ENCODE data around the gene APLF. TPM values are rescaled to one million over a fixed set of nuclear protein-coding genes. Genes with fewer than 3 reads are reported as not detected.

Gene APLF
- total and polyA plus RNA-seq, 2 donors (not counting 3 experiments of a cell fraction or from before 2014, with no cell fraction given): 0.75 to 2.3 TPM

- Histone ChIP-seq H4K20me1 (replicated peaks; ENCODE audit: control insufficient read depth, extremely low read depth, insufficient read depth, low read length) (no peaks in the 10 kb centered on the region), H2AFZ (ENCODE audit: low read depth, low read length) (no peak overlapping the region), H3K4me3 (replicated peaks in 1 of 3; ENCODE audit: insufficient read depth in 1 of 3, low read depth in 1 of 3, low read length in 3 of 3) (no peak overlapping the region), H3K27me3 (ENCODE audit: control insufficient read depth in 2 of 2, insufficient read depth in 2 of 2, low read length in 2 of 2) (peaks cover 0 to 4% of the 10 kb centered on the region in 2 experiments), H3K4me1 (ENCODE audit: control insufficient read depth, extremely low read depth, insufficient read depth, low read length) (no peaks in the 10 kb centered on the region), H3K9ac (replicated peaks; ENCODE audit: extremely low read depth, insufficient read depth, low read length) (no peak overlapping the region), H3K27ac (ENCODE audit: insufficient read depth, low read depth, low read length) (no peak overlapping the region), H3K36me3 (ENCODE audit: control insufficient read depth in 2 of 2, extremely low read depth in 1 of 2, insufficient read depth in 2 of 2, low read length in 2 of 2) (no peaks in the 10 kb centered on the region), H3K9me3 (replicated peaks; ENCODE audit: control insufficient read depth, insufficient read depth, low read length) (no peaks in the 10 kb centered on the region), H3K79me2 (ENCODE audit: control insufficient read depth, insufficient read depth, low read length) (no peaks in the 10 kb centered on the region), H3K9me1 (replicated peaks; ENCODE audit: control insufficient read depth, extremely low read depth, insufficient read depth, low read length) (no peaks in the 10 kb centered on the region), H3K4me2 (ENCODE audit: insufficient read depth, low read length) (no peak overlapping the region)
- no peak for DNase-seq (ENCODE audit: low read depth, low spot score)
- CTCF ChIA-PET: interaction anchor here (8.6 kb wide), 1 partner anchor 106 kb away, joined by 290 read pairs; no protein-coding TSS in a partner anchor
- FAIRE-seq: no peak
- intact Hi-C loops (cut with micrococcal nuclease) (no loop called here), dilution Hi-C loops (cut with MboI; ENCODE audit: extremely low pct_ligation_motif_present, low sequenced_read_pairs) (no loop called here)
- TF ChIP-seq POLR2AphosphoS5 (IDR thresholded peaks at IDR 0.05; ENCODE audit: insufficient read depth, low read depth, low read length) (no peak), MYC (IDR thresholded peaks at IDR 0.05; ENCODE audit: low read depth, low read length) (no peak), JUN (IDR thresholded peaks at IDR 0.05; ENCODE audit: borderline replicate concordance, insufficient read depth, insufficient read length, low read depth) (no peak), FOS (IDR thresholded peaks at IDR 0.05; ENCODE audit: borderline replicate concordance, insufficient read depth, low read length) (no peak), EZH2 (IDR thresholded peaks at IDR 0.05; ENCODE audit: borderline replicate concordance, low read depth, low read length, severe bottlenecking) (no peak), POLR2A (IDR thresholded peaks at IDR 0.05; ENCODE audit: low read depth, low read length) (no peak), CTCF (IDR thresholded peaks at IDR 0.05; ENCODE audit: extremely low read depth in 1 of 2, insufficient read depth in 1 of 2, low read depth in 1 of 2, low read length in 2 of 2) (no peak), MAX (IDR thresholded peaks at IDR 0.05; ENCODE audit: insufficient read depth, insufficient read length) (no peak), GATA2 (IDR thresholded peaks at IDR 0.05; ENCODE audit: insufficient read depth, insufficient read length, low read depth, low read length) (no peak)
- BruUV-seq (replicated peaks): no TSS peak
- POLR2A ChIA-PET: no interaction called here
These were observed 123.8 kb downstream of the APLF start for GRCh38 chr2:68591225-68591624.
